ENCODE measurements around the gene ZNF77. TPM values are rescaled to one million over a fixed set of nuclear protein-coding genes. Genes with fewer than 3 reads are reported as not detected.

The ZNF77 gene
- 9.7 TPM for total RNA-seq

DNA sequence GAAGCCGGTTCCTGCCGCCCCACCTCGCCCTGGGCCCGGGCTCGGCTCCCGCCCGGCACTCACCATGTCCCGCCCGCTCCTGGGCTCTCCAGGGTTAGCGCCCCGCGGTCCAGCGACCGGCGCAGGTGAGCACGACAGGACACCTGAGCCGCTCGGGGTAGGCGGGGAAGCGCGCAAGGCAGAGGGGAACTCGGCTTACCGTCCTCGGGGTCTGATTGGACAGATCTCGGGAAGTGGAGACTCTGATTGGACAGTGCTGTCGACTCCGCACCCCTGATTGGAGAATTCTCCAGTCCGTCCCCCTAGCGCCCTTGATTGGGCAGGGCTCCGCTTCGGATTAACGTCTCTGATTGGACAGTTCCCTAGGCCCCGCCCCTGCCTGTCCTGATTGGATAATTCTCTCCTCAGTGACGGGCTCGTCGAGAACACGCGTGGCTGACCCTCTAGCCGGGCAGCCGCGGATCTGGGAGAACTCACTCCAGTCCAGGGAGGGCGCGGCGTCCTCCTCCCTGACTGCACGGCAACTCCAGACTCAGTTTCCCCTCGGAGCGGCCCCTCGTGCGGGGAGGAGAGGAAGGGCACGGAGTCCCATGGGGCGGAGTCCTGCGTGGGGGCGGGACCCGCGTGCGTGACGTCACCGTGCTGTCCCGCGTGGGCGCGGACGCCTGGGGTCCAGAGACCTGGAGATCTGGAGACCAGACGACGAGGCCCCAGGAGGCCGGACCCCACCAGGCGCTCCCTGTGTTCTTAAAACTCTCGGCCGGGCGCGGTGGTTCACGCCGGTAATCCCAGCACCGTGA is at the start of gene ZNF77:
ZNF77 (minus strand) TSS at position 197 of the 800 bp plus-strand sequence; CDS start at position 66, 131 bp downstream.

GRCh38 chr19:2977001-2977745 is 32.4 kb upstream of the ZNF77 start, which contains the start of gene TLE6:
TLE6 (plus strand) TSS chr19:2977564; CDS start chr19:2978234, 670 bp downstream.

DNA sequence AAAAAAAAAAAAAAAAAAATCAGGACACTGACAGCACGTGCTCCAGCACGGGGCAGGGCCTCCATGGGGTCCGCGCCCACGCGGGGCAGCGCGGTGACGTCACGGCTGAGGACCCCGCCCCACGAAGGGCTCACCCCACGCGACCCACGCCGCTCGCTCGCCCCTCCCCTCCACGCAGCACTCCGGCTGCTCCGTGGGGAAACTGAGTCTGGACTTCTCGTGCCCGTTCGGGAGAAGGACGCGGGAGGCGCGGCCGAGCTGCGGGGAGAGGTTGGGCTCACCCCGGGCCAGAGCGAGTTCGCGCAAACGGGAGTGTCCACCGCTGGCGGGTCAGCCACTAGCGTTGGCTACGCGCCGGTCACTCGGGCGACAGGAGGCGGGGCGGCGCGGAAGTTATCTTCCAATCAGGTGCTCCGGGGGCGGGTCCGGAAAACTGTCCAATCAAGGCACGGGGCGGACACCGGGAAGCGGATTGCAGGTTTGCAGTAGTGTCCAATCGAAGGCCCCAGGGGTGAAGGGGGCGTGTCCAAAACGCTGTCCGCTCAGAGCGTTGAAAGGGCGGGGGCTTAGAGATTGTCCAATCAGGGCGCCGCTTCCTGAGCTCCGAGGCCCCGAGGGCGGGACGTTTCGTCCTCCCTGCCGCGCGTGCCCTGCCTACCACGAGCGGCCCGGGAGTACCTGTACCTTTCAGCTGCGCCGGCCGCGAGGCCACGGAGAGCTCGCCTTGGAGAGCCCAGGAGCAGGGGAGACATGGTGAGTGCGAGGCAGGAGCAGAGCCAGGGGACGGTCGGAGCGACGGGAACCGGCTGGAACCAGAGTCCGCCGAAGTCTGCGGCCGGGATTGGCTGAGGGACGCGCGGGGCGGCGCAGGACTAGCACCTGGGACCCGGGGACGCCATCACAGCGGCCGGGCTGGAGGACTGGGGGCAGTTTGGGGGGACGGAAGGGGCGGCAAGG is 44.2 kb downstream of the ZNF77 start, which contains the start of gene ZNF57:
ZNF57 (plus strand) TSS at position 633 of the 957 bp plus-strand sequence; CDS start at position 751, 118 bp downstream.

Other genes starting within 250 kb of the ZNF77 start
- gene GNG7, start 242.3 kb downstream of the ZNF77 start, total RNA-seq: 5.6 TPM
- 23.8 TPM for gene DIRAS1, start 223.6 kb downstream of the ZNF77 start, total RNA-seq
- 22.5 TPM for gene SLC39A3, start 205.0 kb downstream of the ZNF77 start, total RNA-seq
- gene SGTA, start 161.7 kb downstream of the ZNF77 start, total RNA-seq: 40.4 TPM
- gene THOP1, start 159.5 kb downstream of the ZNF77 start, total RNA-seq: 40.7 TPM
- 15.7 TPM for gene ZNF554, start 125.1 kb downstream of the ZNF77 start, total RNA-seq
- 27.9 TPM for gene ZNF555, start 103.5 kb downstream of the ZNF77 start, total RNA-seq
- not detected for gene ZNF556, start 77.6 kb downstream of the ZNF77 start, total RNA-seq
- gene ZNF57, start 44.0 kb downstream of the ZNF77 start, total RNA-seq: 4.4 TPM
- gene TLE6, start 32.6 kb upstream of the ZNF77 start, total RNA-seq: 1.9 TPM
- gene TLE2, start 84.3 kb upstream of the ZNF77 start, total RNA-seq: 11.3 TPM
- 151 TPM for gene TLE5, start 117.5 kb upstream of the ZNF77 start, total RNA-seq
- gene GNA11, start 149.4 kb upstream of the ZNF77 start, total RNA-seq: 57.9 TPM
- gene GNA15, start 191.1 kb upstream of the ZNF77 start, total RNA-seq: 0.94 TPM
- gene S1PR4, start 233.8 kb upstream of the ZNF77 start, total RNA-seq: 0.31 TPM
- 18.2 TPM for gene NCLN, start 241.0 kb upstream of the ZNF77 start, total RNA-seq

Data from parietal lobe (tissue), 1 donor.